ENCODE data around the gene MTRR.

DNA sequence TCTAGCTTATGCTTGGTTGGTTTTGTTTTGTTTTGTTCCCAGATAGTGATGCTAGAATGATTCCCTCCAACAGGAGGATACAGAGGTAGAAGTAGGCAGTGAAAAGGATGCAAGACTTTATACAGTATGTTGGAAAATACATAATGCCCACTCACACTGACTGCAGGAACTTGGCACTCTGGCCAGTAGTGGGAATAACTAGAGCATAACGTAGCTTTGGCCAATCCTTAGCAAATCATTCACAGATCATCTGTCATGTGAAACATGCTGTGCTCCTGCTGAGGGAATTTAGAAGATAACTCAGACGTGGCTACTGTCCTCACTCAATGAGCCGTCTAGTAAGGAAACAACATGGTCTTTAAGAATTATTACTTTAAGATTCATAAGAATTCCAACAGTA, 31.5 kb upstream of the MTRR start:
- no peak for TF ChIP-seq TARDBP (IDR thresholded peaks at IDR 0.05)
- TF ChIP-seq BHLHE40 (IDR thresholded peaks at IDR 0.05; ENCODE audit: borderline replicate concordance) = no peak
- TF ChIP-seq FOXK2 (IDR thresholded peaks at IDR 0.05) = no peak

Measured in HEK293T (cell line).